Coronary artery (tissue), 2 donors: ENCODE results near the gene BCO2.

Experiments
- DNase-seq: peaks from one replicate; pipeline ENCODE4 v3.0.0-alpha.2; 2017; ENCODE audit warnings: low spot score
- H3K27ac ChIP-seq, 2 donors: fragments of 200-600 bp; sonication (generic); one replicate each; pipeline ENCODE4 v1.5.1; 2016 to 2019
- H3K4me3 ChIP-seq: fragments of 200-600 bp; sonication (generic); 2 replicates; pipeline ENCODE4 v1.5.1; 2016; ENCODE audit warnings: mild to moderate bottlenecking, moderate library complexity
- CTCF ChIP-seq: fragments of 200-600 bp; sonication (generic); IDR thresholded peaks from one replicate; pipeline ENCODE4 v1.5.1; 2019; ENCODE audit warnings: antibody characterized with exemption

BCO2 gene

GRCh38 chr11:112223754-112224532 is 48.6 kb downstream of the BCO2 start:
- TF ChIP-seq CTCF: no peak
- no peak overlapping the region for H3K4me3 ChIP-seq
- H3K27ac ChIP-seq: no peak overlapping the region
- DNase-seq: no peak

GRCh38 chr11:112225753-112226061 is 50.4 kb downstream of the BCO2 start:
- DNase-seq: no peak
- TF ChIP-seq CTCF: no peak
- peak overlapping the region; percentile 87 to 95 for H3K27ac ChIP-seq
- peak overlapping the region; percentile 91 for H3K4me3 ChIP-seq

GRCh38 chr11:112226062-112226830 is 50.9 kb downstream of the BCO2 start, which contains the start of gene PTS:
Gene PTS, plus strand, starts transcription at chr11:112226428. Its CDS starts 16 bp downstream, at chr11:112226444.
- peak within 1 kb of the TSS; percentile 87 to 95 for H3K27ac ChIP-seq
- DNase-seq: peak; percentile 91
- peak within 1 kb of the TSS; percentile 91 for H3K4me3 ChIP-seq
- no peak for TF ChIP-seq CTCF

GRCh38 chr11:112226831-112227401 is 51.6 kb downstream of the BCO2 start:
- Histone ChIP-seq H3K27ac (peak overlapping the region; percentile 87 to 95), H3K4me3 (peak overlapping the region; percentile 91)
- TF ChIP-seq CTCF: no peak
- DNase-seq: no peak

GRCh38 chr11:112227471-112227870 is 52.2 kb downstream of the BCO2 start:
- peak overlapping the region; percentile 91 for H3K4me3 ChIP-seq
- no peak for TF ChIP-seq CTCF
- no peak overlapping the region for H3K27ac ChIP-seq
- DNase-seq: no peak

GRCh38 chr11:112228706-112229105 is 53.4 kb downstream of the BCO2 start:
- Histone ChIP-seq H3K4me3 (no peak overlapping the region), H3K27ac (no peak overlapping the region)
- TF ChIP-seq CTCF: no peak
- DNase-seq: no peak
